HG03139 (cell line): Measurements from ENCODE around the gene PSD.
A peak's percentile ranks its signal among the peaks of the same experiment; 100 is the strongest.

Experiments used
- ATAC-seq: cut with Tn5 transposase; IDR thresholded peaks from one replicate; pipeline ENCODE4 v1.9.1; 2021; ENCODE audit not compliant: unreplicated experiment

PSD gene

DNA sequence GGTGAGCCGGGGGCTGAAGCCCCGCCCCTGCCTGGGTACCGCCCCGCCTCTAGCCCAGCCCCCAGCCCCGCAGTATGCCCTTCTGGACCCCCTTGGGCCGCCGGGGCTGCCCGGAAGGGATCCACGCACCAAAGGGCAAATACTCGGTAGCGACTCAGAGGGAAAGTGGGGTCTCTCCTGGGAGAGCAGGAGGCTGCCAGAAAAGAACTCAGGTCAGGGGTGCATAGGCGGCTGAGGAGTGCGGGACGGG, 2.8 kb upstream of the PSD start:
- ATAC-seq, result no peak

DNA sequence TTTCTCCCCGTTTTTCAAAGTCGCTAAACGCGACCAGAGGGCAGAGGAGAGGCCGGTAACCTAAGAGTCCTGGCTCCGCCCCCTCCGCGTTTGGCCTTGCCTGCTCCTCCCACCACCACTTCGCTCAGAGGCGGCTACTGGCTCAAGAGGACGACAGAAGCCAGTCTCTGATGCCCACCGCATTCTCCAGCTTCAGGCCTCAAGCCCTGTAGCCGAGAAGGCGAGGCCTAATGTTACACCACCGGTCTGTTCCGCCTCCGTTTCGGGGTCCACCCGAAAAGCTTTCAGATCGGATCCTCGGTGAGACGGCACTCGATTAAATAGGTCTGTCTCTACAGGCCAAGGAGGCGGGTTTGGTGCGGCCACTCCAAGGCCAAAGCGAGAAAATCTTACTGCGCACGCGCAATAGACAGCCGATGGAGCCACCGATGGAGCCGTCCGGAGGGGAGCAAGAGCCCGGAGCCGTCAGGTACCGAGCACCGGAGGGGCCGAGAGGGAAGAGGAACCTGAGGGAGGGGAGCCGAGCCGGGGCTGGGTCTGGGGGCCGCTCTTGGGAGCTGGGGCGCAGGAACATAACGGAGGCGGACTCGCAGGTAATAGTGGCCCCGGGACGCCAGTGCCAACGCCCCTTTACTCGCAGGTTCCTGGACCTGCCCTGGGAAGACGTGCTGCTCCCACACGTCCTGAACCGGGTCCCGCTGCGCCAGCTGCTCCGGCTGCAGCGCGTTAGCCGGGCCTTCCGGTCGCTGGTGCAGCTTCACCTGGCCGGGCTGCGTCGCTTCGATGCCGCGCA, 2.3 kb upstream of the PSD start, which contains the start of gene FBXL15:
Gene FBXL15 (plus strand): TSS at position 123 of the 793 bp plus-strand sequence. CDS start 294 bp downstream, at position 417.
- ATAC-seq, result peak; percentile 54

DNA sequence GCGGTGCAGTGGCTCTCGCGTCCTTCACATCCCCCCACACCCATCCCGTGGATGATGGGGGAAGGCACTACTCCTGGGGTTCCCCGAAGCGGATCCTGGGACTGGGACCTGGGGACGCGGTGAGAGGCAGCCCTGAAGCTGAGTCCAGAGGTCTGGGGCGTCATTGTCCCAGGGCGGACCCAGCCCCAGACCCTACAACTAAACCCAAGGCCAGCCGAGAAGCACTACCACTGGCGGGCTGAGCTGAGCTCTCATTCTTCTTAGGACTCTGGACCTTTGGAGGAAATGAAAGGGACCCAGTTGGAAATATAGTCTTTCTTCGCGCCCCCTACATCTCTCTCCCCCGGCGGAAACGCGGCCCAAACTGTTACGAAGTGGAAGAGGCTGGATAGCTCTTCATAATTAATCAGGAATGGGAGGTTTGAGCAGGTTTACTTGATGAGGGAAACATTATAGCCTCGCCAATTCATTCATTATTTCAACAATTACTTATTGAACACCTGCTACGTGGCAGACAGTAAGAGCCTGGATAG, 1.7 kb upstream of the PSD start:
- no peak for ATAC-seq

DNA sequence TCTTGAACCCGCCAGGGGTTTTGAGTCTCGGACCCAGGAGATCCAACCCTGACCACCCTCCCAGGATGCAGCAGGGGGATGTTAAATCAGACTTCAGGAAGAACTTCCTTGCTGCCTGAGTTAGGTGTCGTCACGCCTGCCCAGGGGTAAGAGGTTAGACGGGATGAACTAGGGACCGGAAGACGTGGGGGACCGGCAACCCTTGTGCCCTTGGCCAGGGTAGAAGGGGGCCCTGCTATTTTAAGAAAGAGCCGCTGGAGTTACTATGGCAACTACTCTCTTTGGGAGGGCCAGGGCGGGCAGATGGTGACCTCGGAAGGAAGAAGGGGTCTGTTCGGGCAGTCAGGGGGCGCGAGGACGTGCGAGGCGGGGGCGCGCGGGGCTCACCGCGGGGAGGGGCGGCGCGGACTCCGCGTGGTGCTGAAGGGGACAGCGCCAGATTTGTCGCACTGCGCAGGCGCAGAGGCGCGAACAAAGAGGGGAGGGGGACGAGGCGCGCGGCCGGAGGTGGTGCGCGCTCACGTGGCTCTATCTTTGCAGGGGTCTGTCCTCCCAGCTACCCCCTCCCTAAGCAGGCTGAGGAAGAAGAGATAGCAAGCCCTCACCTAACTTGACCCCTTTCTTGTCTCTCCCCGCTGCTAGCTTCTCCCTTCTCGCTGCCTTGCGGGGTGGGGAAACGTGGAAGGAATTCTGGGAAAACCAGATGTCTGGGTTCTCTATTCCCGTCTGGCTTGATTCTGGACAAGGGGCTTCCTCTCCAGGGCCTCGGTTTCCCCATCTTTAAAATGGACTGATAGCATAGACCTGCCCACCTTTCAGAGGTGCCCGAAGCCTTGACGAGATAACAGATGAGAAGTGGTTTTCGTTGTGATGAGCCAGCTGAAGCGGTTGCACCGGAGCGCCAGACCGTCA, 940 bp upstream of the PSD start:
- no peak for ATAC-seq

DNA sequence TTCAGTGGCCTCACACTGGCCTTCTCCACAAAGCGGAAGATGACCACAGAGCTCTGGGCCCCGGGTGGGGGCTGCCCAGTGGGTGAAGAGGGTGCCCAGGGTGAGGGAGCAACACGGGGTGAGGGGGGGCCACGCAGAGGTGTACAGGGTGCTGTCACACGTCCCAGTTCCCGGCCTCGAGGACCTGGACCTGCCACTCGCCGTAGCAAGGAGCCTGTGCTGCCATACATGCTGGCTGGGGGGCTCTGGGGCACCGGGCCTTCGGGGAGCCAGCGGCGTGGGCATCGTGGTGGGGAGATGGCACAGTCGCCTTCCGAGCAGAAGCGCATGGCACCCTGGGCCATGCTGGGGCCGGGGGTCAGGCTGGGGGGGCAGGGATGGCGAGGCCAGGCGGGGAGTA, 1.9 kb downstream of the PSD start:
- no peak for ATAC-seq

DNA sequence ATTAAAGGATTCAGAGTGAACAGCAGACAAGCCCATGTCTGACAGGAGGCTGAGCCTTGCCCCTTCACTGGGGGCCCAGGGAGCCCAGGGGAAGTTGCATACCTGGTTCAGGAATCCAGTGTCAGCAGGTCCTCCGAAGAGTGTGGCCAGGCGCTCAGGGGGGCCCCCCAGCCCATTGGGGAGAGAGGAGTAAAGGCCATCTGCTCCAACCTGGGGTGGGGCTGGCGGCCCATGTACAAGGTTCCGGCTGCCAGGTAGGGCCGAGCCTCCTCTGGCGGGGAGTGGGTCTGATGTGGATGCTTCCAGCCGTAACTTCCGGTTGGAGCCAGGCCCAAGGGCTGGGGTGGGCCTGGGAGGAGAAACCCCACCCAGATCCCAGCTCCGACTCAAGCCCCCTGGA, 2.3 kb downstream of the PSD start:
- ATAC-seq, result no peak

DNA sequence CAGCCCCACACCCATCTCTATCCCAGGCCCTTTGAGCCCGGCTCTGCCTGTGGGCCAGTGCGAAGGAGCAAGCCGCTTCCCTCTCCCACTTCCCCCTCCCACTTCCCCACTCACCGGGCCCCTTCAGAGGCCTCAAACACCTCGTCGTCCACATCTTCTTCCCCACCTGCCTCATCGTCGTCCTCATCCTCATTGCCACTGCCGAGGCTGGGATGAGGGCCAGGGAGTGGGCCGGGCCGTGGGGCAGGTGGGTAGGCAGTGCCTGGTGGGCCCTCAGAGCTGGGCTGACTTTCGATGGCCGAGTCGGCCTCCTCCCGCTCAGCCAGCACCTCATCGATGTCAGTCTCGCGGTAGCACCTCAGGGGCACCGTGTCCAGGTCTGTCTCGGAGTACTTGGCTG, 3.8 kb downstream of the PSD start:
- ATAC-seq, result no peak

DNA sequence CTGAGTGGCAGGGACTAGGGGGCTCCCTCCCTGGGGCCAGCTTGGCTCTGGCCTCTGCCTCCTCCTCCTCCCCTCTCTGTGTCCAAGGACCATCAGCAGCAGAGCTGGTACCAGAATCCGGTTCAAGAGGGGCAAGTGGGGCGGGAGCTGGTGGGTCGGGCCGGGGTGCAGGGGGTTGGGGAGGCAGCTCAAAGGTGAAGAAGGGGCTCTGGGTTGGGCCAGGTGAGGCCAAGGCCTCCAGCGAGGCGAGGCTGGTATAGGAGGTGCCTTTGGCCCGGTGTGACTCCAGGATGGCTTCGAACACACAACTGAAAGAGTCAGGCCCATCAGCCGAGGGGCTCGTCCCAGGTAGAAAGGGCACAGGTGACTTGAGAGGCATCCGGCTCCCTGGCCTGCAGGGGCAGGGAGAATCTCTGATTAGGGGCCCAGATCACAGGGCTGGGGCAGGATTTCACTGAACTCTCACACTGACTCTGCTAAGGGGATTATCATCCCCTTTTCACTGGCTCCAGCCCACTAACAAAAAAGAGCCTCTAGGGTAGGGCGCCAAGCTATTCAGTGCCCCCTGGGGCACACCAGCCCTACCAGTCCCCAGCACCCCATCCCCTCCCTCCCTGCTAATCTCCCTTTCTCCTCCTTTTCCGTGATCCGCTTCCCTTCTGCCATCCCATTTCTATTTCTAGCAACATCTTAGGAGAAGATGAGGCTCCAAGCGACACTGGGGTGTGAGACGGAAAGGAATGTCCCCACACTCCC, 4.6 kb downstream of the PSD start:
- ATAC-seq, result no peak

DNA sequence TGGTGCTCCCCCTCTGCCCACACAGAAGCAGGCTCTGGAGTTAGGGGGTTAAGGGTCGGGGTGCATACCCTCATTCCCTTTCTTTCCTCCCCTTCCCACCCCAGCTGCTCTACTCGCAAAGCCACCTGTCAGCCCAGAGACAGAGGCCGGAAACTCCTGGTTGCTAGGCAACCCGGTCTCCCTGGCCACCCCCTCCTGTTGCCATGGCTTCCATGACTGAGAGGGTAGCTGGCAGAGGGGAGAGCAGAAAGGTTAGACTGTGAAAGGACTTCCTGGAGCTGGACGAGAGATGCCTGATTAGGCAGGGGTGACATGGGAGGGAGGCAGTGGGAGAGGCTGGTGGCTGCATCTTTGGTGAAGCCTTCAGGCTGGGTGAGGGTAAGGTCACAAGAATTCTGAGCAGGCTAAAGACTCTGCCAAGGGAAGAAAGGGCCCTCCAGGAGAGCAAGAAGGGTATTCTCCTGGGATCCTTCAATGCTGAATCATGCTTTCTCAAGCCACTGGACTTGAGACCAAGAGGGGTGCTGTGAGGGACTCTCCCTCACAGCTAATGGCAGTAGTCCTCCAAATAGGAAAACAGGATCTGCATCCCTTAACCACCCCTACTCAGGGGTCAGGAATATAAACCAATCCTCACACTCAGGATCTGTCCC, 5.4 kb downstream of the PSD start:
- no peak for ATAC-seq

DNA sequence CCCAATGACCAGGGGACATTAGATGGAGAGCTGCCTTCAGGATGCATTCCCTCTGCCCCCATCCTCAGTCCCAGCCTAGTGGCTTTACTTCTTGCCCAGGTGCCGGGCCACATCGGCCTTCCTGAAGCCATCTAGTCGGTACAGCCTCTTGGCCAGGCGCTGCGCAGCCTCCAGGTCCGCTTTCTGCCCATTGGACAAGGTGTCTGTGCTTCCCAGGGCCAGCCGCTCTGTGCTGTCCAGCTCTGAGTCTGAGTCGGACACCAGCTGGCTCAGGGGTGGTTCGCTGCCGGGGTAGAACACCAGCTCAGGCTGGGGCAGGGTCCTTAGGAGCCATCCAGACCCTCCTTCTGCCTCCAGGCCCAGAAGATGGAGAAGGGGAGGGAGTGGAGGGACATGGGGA, 6.3 kb downstream of the PSD start:
- ATAC-seq, result no peak

DNA sequence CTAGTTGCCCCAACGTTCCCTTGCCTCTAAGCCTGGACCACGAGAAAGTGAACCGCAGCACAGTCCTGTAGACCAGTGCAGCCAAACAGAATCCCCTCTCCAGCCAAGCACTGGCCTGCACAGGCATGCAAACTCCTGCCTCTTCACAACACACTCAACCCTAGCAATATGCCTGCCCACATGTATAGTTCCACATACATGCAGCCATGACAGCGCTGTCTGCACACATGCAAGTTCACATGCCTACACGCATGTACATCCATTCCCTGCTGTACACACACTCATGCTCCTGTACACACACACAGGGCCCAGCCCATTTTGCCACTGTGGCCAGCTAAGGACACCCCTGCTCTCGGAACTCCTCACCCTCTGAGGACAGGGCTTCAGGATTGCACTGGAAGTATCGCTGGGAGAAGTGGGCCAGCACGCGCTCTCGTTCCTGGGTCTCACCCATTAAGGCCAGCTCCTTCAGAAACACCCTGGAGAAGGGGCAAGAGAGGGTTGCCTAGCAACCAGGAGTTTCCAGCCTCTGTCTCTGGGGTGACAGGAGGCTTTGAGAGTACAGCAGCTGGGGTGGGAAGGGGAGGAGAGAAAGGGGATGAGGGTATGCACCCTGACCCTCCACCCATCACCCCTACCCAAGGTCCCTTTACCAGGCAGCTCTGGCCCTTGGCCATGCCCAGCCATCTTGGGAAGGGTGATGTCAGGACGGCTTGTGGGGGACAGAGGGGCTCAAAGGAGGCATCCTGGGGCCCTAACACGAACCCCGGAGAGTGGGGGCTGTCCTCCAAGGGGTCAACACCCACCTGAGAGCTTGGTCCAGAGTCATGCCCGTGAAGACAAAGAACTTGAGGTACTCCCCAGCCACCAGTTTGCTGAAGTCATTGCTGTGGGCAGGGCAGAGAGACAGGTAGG, 7.0 kb downstream of the PSD start:
- ATAC-seq, result no peak

DNA sequence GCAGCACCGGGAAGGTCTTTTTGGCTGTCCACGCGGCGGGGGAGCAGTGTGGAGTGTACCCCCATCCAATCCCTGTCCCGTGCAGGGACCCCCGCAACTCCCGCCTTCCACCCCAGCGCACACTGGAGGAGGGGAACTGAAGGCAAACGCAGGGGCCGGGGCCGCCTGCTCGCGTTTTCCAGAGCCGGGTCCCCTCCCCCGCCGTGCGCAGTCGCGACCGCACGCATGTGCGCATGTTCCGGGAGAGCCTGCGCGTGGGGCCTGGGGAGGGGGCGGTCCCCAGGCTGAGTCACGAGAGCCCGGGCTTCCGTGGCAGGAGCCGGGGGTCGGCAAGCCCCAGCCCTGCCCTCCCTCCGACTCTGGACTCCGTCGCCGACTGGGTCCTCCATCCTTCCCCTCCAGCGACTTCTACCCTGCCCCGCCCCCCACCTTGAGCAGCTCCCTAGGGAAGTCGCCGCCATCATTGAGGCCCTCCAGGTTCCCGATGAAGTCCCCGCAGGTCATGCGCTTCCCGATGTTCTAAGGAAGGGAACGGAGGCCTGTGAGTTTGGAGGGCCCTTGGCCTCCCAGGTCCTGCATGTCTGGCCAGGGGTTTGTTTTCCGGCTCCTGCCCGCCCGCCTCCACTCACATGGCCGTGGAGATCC, 8.0 kb downstream of the PSD start:
- ATAC-seq, result no peak

DNA sequence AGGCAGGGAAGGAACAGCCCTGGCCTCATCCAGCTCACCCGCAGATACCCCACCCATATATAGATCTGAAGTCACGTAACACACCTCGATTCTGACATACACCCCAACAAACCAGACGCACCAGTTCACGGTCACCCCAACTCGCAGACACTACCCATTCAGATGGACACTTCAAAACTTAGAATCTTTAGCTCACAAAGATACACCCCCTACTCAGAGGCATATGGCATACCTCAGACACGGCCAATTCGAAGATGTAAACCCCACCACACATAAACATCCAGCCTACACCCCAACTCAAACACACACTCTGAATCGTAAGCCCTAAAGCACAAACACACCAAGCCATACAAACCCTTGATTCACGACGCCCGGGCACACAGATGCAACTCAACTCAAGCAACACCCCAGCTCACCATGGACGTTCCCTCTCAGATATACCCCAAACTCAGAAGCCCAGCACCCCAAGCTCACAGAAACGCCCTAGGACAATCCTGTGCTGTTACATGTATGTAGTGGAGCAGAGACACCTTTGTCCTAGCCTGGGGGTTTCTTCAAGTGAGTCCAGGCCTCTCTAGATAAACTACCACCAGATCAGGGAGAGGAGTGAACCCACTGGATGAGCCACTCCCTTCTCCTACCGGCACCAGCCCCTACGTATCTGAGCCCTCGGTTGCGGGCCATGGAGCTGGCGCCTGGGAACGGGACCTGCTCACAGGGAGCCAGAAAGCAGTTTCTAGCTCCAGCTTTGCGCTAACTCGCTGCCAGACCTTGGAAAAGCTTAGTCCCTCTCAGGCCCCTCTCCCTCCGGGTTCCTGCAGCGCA, 8.8 kb downstream of the PSD start:
- ATAC-seq, result no peak

DNA sequence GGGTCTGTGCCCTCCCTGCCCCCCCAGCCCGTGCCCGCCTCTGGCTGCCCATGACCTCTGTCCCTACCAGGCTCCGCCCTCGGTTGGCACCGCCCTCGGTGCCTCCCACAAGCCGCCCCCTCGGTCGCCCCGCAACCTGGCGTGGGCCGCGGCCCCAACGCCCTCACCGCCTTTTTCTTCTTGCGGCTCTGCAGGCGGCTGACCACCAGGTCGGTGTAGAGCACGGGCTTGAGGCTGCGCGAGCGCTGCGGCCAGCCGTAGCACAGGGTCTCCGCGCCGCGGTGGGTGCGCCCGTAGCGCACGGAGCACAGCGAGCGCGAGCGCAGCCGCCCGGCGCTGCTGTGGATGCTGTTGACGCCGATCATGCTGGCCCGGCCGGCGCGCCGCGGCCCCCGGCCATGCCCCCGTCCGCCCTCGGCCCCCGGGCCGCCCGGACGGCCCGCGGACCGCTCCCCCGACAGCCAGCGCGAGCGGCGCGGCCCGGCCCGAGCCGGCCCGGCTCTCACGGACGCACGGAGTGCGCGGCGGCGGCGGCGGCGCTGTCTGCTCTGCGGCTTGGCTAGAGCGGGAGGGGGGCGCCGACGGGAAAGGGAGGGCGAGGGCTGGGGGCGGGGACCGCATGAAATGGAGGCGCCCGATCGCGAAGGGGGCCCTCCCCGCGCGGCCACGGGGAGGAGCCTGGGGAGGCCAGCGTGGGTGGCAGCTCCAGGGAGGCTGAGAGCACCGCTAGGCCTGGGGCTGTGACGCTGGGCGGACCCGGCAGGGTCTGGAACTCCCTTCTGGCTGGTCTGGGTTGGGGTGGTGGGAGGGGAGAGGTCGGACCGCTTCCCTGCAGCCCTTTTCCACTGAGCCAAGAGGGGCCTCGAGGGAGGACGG, 9.6 kb downstream of the PSD start:
- ATAC-seq, result no peak

DNA sequence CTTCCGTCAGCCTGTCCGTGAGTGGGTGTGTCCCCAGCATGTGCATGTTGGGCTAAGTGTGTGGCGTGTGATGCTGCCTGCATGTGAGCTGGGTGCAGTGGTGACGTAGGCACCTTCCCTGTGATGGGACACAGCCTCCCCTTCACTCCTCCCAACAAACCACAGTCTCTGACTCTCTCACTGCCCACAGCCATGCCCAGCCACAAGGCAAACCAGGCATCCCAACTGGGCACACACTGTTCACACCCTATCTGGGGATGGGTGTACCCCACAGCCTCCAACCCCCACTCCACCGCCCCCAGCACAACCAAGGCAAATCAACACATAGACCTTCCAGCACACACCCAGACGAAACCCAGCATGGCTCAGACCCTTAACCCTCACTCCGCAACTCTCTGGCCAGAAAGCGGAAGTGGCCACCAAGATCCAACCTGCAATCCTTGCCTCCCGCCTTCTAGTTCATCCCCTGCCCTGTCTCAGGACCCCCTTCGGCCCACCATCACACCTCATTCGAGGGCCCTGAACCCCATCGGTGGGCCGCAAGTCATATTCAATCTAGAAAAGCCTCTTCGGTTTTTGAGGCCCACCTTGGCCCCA, 10.4 kb downstream of the PSD start:
- ATAC-seq, result no peak

DNA sequence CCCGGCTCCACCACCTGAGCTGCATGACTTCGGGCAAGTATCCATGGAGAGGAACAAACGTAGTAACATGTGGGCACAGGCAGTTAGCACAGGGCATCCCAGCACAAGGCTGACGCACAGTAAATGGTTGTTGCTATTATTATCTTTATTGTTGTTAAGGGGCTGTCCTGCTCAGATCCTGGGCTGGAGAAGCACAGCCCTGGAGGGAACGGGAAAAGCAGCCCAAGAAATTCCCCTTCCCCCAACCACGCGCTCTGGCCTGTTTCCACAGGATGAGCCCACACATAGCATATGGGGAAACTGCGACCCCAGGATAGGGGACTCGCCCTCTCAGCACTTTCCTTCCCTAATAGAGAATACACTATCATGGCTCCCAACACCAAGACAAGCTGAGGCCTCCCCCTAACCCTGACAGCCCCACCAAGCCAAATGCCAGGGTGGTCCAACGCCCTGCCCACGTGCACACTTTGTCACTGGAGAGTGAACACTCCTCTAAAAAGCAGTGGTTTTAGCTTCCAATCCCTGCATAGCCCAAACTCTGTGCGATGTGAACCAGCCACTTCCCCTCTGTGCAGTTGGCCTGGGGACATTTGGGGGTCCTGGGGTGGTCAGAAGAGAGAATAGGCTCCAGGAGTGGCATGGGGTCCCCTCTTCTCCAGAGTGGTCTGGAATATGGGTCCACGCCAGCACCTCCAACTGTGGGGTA, 11.0 kb downstream of the PSD start:
- no peak for ATAC-seq

DNA sequence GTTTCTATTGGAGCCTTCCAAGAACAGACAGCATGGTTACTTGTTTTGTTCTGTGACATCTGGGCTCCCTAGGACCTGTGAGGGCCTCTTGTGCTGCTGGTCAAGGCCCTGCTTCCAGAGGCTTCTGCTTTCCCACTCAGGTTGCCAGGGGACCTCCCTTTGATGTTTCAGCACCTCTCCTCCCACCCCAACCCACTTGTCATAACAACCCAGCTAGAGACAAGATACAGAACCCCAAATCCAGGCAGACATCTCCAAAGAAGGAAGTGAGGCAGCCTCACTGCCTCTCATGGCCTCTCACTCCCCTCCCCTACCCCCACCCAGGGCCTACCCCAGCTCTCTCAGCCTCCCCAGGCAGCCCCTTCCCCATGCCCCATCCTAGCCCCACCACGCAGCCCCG, 11.8 kb downstream of the PSD start:
- no peak for ATAC-seq
